Measurements from ENCODE around the gene LOXL1.

The LOXL1 gene

GRCh38 chr15:73984208-73984979 lies 58.1 kb downstream of the LOXL1 start:
- TF ChIP-seq CTCF (IDR thresholded peaks at IDR 0.05; ENCODE audit: extremely low read depth, insufficient read depth, missing control alignments), result no peak
- no peak for DNase-seq (ENCODE audit: low spot score)
- in situ Hi-C loops (cut with MboI; ENCODE audit: low pct_unique_long_range_greater_than_20kb, low sequenced_read_pairs, unreplicated experiment), result no loop called here

GRCh38 chr15:73985101-73985873 lies 59.0 kb downstream of the LOXL1 start:
- DNase-seq (ENCODE audit: low spot score), result no peak
- no peak for TF ChIP-seq CTCF (IDR thresholded peaks at IDR 0.05; ENCODE audit: extremely low read depth, insufficient read depth, missing control alignments)
- in situ Hi-C loops (cut with MboI; ENCODE audit: low pct_unique_long_range_greater_than_20kb, low sequenced_read_pairs, unreplicated experiment), result no loop called here

- no peak for DNase-seq (ENCODE audit: low spot score)
- no peak for TF ChIP-seq CTCF (IDR thresholded peaks at IDR 0.05; ENCODE audit: extremely low read depth, insufficient read depth, missing control alignments)
- in situ Hi-C loops (cut with MboI; ENCODE audit: low pct_unique_long_range_greater_than_20kb, low sequenced_read_pairs, unreplicated experiment), result no loop called here
These were observed 60.0 kb downstream of the LOXL1 start for GRCh38 chr15:73986055-73986775.

- no peak for TF ChIP-seq CTCF (IDR thresholded peaks at IDR 0.05; ENCODE audit: extremely low read depth, insufficient read depth, missing control alignments)
- in situ Hi-C loops (cut with MboI; ENCODE audit: low pct_unique_long_range_greater_than_20kb, low sequenced_read_pairs, unreplicated experiment), result no loop called here
- no peak for DNase-seq (ENCODE audit: low spot score)
These were observed 60.5 kb downstream of the LOXL1 start for GRCh38 chr15:73986776-73987056.

GRCh38 chr15:73987250-73987649 lies 61.0 kb downstream of the LOXL1 start:
- in situ Hi-C loops (cut with MboI; ENCODE audit: low pct_unique_long_range_greater_than_20kb, low sequenced_read_pairs, unreplicated experiment), result no loop called here
- no peak for DNase-seq (ENCODE audit: low spot score)
- no peak for TF ChIP-seq CTCF (IDR thresholded peaks at IDR 0.05; ENCODE audit: extremely low read depth, insufficient read depth, missing control alignments)

GRCh38 chr15:73987681-73988444 lies 61.6 kb downstream of the LOXL1 start:
- TF ChIP-seq CTCF (IDR thresholded peaks at IDR 0.05; ENCODE audit: extremely low read depth, insufficient read depth, missing control alignments), result no peak
- peak; percentile 60 for DNase-seq (ENCODE audit: low spot score)
- in situ Hi-C loops (cut with MboI; ENCODE audit: low pct_unique_long_range_greater_than_20kb, low sequenced_read_pairs, unreplicated experiment), result no loop called here

All from GM13977 (cell line).